H7 (cell line): ENCODE results near the gene CNNM1. TPM values are rescaled to one million over a fixed set of nuclear protein-coding genes. Genes with fewer than 3 reads are reported as not detected.

ENCODE experiments used
- DNase-seq: peaks from one replicate; pipeline ENCODE4 v3.0.0; 2012
- H3K27me3 ChIP-seq: 2 replicates; pipeline ENCODE4 v1.6.0; 2011; ENCODE audit warnings: mild to moderate bottlenecking, low read length; ENCODE audit not compliant: control insufficient read depth, insufficient read depth
- H3K36me3 ChIP-seq: replicated peaks from 2 replicates; pipeline ENCODE4 v1.5.1; 2011; ENCODE audit warnings: low read length; ENCODE audit not compliant: control insufficient read depth, insufficient read depth
- H3K4me3 ChIP-seq: 2 replicates; pipeline ENCODE4 v1.5.1; 2011; ENCODE audit warnings: low read depth, mild to moderate bottlenecking, control low read depth, low read length, moderate library complexity; ENCODE audit not compliant: insufficient read depth
- total RNA-seq: library from RNA; depleted of rRNA; stranded (reverse); fragments of >200 nt; shearing (Covaris generic); gene quantifications from 2 replicates; pipeline ENCODE4 v1.2.3, GENCODE V29; 2014

CNNM1 gene
- total RNA-seq, 1 experiment from 2014 or later: 0.66 TPM

DNA sequence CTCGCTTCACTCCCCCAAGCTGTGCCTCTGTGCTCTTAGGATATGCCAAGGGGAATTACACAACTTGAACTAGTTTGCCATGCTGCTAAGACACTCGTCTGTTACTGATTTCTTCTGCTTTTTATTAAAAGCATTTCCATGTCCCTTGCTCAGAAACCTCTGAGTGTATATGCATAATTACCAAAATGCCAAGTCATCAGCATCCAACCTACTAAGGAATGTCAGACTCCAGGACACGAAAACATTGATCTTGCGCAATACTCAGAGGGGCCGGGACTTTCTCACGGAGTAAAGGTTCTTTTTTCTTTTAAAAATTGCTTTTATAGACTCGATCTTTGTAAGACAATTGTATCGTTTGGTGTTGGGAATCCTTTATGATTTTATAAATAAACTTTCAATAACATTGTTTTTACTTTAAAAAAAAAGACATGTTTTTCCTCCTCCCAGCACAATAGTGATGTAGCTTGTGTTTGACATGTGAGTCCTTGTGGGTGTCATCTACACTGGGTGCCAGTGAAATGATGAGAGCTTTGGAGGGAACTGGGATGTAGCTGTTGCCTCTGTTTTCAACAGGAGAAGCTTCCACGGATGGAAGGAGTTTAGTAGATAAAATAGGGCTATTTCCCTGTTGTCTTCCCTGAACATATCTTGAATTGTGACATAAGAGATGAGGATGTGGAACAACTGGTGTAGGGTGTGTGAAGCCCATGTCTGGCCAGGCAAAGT lies 43.6 kb downstream of the CNNM1 start:
- Histone ChIP-seq H3K36me3 (no peaks in the 10 kb centered on the region), H3K27me3 (no peaks in the 10 kb centered on the region), H3K4me3 (no peak overlapping the region)
- no peak for DNase-seq

DNA sequence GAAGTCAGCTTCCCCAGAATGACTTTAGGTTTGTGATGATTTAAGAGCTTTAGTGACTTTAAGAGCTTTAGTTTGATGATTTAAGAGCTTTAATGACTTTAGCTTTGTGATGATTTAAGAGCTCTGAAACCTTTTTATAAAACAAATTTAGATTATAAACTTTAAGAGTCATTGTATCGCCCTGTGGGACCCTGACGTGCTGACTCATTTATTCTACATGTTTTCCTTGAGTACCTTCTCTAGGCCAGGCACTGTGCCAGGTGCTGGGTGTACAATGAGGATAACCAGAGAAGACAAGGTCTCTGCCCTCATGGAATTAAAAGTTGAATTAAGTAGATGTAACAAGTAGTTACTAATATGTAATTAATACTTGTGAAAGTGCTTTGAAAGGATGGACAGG lies 45.4 kb downstream of the CNNM1 start:
- no peak for DNase-seq
- no peaks in the 10 kb centered on the region for H3K27me3 ChIP-seq
- H3K36me3 ChIP-seq: no peaks in the 10 kb centered on the region
- no peak overlapping the region for H3K4me3 ChIP-seq

DNA sequence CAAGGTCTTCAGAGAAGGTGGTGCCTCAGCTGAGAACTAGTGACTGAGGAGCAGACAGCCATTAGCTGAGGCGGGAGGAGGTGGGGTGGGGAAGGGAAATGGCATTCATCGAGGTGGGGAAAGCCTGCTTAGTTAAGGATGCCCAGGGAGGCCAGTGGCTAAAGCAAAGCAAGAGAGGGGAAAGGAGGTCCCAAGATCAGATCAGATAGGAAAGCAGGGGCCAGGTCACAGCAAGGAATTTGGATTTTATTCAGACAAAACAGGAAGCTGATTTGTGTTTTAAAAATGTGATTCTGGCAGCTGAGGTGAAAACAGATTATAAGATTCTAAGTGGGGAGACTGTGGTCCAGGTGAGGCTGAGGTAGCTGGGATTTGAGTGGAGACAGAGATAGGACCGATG lies 45.8 kb downstream of the CNNM1 start:
- DNase-seq: no peak
- Histone ChIP-seq H3K4me3 (no peak overlapping the region), H3K36me3 (no peaks in the 10 kb centered on the region), H3K27me3 (no peaks in the 10 kb centered on the region)

DNA sequence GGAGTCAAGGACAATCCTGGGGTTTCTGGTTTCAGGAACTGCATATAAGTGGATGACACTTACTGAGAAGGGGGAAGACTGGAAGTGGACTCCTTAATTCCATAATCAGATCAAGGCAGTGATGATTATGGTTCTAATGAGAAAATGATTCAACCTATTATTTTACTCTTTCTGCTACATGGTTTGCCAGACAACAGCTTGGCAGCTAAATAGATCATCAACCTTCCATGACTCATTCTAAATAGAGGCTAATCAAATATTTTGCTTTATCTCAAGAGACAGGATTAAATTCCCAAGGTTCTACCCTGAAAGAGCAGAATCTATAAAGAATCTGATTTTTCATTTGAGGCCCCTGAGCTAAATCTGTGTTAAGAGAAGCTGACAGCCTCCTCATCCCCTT lies 46.3 kb downstream of the CNNM1 start:
- no peak overlapping the region for H3K4me3 ChIP-seq
- H3K36me3 ChIP-seq: no peaks in the 10 kb centered on the region
- DNase-seq: no peak
- H3K27me3 ChIP-seq: no peaks in the 10 kb centered on the region

DNA sequence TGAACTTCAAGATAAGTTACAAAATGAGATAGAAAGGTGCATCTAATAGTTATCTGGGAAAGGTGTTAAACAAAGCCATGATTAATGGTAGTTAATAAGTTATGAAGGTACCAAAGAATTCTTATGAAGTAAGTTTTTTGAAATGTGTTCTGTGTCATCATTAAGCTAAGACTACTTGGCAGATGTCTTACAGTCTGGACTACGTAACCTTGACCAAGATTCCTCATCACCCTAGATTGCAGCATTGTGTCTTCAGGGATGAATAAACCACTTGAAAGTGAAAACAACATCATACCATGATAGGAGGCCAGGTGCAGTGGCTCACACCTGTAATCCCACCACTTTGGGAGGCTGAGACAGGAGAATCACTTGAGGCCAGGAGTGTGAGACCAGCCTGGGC lies 53.0 kb downstream of the CNNM1 start:
- no peak overlapping the region for H3K4me3 ChIP-seq
- DNase-seq: no peak
- no peaks in the 10 kb centered on the region for H3K27me3 ChIP-seq
- no peaks in the 10 kb centered on the region for H3K36me3 ChIP-seq

DNA sequence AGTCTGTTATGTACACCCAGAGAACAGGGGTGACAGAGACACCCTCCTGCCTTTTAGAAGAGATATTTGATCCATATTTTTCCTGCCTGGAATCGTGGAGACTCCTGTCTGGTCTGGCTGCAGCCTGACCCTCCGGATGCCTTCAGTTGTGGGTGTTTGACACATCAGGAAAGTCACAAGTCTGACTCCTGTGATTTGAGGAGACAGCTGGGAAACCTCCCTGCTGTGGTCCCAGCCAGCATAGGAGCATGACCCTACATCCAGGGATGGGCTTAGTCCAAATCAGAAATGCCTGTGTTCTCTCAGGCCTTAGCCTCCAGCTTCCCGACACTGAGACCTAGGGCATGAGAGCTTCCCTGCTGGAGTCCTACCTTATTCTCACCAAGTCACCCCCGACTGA lies 57.9 kb downstream of the CNNM1 start:
- no peak overlapping the region for H3K4me3 ChIP-seq
- DNase-seq: no peak
- no peaks in the 10 kb centered on the region for H3K36me3 ChIP-seq
- no peaks in the 10 kb centered on the region for H3K27me3 ChIP-seq

DNA sequence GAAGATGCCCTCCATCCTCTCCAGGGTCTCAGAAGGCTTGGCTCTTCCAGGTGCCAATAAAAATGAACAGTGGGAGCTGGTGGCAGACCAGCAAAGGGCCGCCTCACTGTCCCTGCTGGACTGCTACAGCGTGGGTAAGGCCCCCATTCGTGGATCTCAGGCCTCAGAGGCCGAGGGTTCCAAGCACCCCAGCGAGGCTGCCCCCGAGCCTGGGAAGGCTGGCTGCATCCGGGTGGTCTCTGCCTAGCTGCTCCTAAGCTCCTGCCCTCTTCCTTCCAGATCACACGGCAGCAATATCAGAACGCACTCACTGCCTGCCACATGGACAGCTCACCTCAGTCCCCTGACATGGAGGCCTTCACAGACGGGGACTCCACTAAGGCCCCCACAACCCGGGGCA lies 58.4 kb downstream of the CNNM1 start:
- H3K4me3 ChIP-seq: no peak overlapping the region
- no peaks in the 10 kb centered on the region for H3K36me3 ChIP-seq
- no peak for DNase-seq
- no peaks in the 10 kb centered on the region for H3K27me3 ChIP-seq

- no peak overlapping the region for H3K4me3 ChIP-seq
- DNase-seq: no peak
- H3K27me3 ChIP-seq: no peaks in the 10 kb centered on the region
- no peaks in the 10 kb centered on the region for H3K36me3 ChIP-seq
These were observed 60.7 kb downstream of the CNNM1 start for GRCh38 chr10:99389729-99390480.

DNA sequence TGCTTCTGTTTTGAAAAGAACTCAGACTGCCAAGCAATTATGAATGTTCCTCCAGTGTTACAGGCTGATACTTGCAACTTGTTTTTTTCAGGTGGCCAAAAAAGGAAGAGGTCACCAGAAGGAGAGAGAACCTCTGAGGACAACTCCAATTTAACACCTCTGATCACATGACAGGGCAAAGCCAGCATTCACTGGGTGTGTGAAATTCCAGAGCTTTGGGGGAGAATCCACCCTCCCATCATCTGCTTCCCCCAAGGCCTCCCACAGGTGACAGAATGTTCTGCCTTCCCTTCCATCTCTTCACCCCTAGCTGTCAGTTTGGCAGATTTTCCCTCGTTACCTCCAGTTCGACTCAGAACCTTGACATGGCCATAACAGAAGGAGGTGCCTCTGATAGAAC lies 62.2 kb downstream of the CNNM1 start:
- Histone ChIP-seq H3K4me3 (no peak overlapping the region), H3K36me3 (no peaks in the 10 kb centered on the region; the same call in 1 of the 2 replicates), H3K27me3 (no peaks in the 10 kb centered on the region)
- no peak for DNase-seq

DNA sequence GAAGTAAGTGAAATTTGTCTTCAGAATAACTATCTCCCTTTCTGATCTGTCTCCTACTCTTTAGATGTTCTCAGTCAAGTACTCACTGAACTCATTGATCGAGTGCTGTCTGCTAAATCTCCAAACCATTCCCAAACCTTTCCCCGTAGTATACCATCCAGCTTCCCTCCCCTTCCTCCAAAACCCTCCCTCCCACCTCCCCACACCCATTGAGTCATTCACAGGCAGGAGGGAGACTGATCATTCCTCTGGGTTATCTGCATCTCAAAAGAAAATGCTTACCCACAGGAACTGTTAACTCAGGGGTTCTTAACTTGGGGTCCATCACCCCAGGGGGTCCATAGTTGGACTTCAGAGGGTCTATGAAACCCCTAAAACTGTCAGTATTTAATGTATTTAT lies 63.9 kb downstream of the CNNM1 start:
- no peaks in the 10 kb centered on the region for H3K27me3 ChIP-seq
- H3K4me3 ChIP-seq: peak overlapping the region; percentile 1; the same call in 1 of the 2 replicates
- peak; percentile 67 for DNase-seq
- no peaks in the 10 kb centered on the region; the same call in 1 of the 2 replicates for H3K36me3 ChIP-seq

DNA sequence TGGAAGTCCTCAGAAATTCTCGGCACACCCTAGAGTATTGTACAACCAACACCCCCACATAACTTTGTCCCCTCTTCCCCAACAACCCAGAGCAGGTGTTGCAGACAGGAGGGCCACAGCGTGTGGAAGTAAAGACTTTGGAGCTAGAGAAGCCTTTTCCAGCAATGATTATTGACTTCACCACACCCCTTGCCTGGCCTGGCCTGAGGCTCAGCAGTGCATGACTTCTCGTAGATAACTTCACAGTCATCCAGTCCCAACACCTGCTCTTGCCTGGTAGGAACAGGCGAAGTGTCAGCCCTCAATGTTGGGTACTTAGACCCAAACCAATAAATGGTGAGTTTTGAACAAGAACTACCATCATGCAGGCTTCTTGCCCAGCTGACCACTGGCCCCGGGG lies 64.5 kb downstream of the CNNM1 start:
- Histone ChIP-seq H3K27me3 (no peaks in the 10 kb centered on the region), H3K36me3 (peaks cover under 1% of the 10 kb centered on the region; the same call in 1 of the 2 replicates), H3K4me3 (no peak overlapping the region)
- no peak for DNase-seq

- no peaks in the 10 kb centered on the region for H3K27me3 ChIP-seq
- no peak overlapping the region for H3K4me3 ChIP-seq
- no peak for DNase-seq
- peaks cover 4% of the 10 kb centered on the region for H3K36me3 ChIP-seq
These were observed 65.1 kb downstream of the CNNM1 start for GRCh38 chr10:99394256-99394655.

DNA sequence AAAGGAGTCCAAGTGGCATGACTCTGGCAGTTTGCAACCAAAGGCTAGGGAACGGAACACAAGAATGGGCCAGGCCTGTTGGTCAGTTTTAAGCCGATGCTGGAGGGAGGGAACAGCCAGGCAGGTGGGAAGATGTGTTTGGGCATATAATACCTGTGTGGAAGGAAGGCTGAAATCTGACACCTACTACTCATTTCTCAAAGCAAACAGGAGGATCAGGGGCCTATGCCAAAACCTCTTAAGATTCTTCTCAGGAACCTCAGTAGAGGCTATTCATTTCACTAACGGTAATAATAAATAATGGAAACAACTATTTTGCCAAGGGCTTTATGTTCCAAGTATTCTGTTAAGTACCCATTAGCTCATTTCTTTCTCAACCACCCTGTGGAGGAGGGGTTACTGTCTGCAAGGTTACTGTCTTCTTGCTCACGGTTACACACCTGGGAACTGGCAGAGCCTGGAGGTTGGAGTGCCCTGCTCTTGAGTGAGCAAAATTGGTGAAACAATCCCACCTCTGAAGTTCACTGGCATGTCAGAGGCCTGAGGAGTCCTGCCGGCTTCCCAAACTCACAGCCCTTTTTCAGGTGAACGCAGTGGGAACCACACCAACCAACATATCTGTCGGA lies 65.7 kb downstream of the CNNM1 start:
- Histone ChIP-seq H3K36me3 (peaks cover 9% of the 10 kb centered on the region), H3K4me3 (no peak overlapping the region), H3K27me3 (no peaks in the 10 kb centered on the region)
- no peak for DNase-seq

GRCh38 chr10:99395750-99396445 lies 66.7 kb downstream of the CNNM1 start:
- Histone ChIP-seq H3K4me3 (no peak overlapping the region), H3K27me3 (no peaks in the 10 kb centered on the region), H3K36me3 (peaks cover 9% of the 10 kb centered on the region)
- DNase-seq: no peak
